Suprapubic skin (tissue), 4 donors: ENCODE results near the gene PCSK5. TPM values are rescaled to one million over a fixed set of nuclear protein-coding genes. Genes with fewer than 3 reads are reported as not detected.

ENCODE experiments used
- DNase-seq, 2 donors: peaks; one replicate each; pipeline ENCODE4 v3.0.0-alpha.2; 2019; ENCODE audit warnings: low spot score in 2 of 2
- H3K27ac ChIP-seq: fragments of 200-600 bp; sonication (generic); one replicate; pipeline ENCODE4 v1.5.1; 2019
- H3K27me3 ChIP-seq: fragments of 200-600 bp; sonication (generic); one replicate; pipeline ENCODE4 v1.5.1; 2019
- H3K36me3 ChIP-seq: fragments of 200-600 bp; sonication (generic); one replicate; pipeline ENCODE4 v1.5.1; 2019
- H3K4me1 ChIP-seq: fragments of 200-600 bp; sonication (generic); one replicate; pipeline ENCODE4 v1.5.1; 2019
- H3K4me3 ChIP-seq: fragments of 200-600 bp; sonication (generic); one replicate; pipeline ENCODE4 v1.5.1; 2019; ENCODE audit warnings: mild to moderate bottlenecking
- H3K9me3 ChIP-seq: fragments of 200-600 bp; sonication (generic); one replicate; pipeline ENCODE4 v1.5.1; 2019
- EP300 ChIP-seq: sonication (generic); formaldehyde crosslinking; IDR thresholded peaks from one replicate; pipeline ENCODE4 v1.6.1; 2017; ENCODE audit warnings: antibody characterized with exemption
- POLR2A ChIP-seq, 2 donors: fragments of 450-650 bp; IDR thresholded peaks; one replicate each; pipeline ENCODE4 v1.6.1; 2017; ENCODE audit warnings: antibody characterized with exemption in 2 of 2, mild to moderate bottlenecking in 2 of 2, moderate library complexity in 2 of 2
- POLR2AphosphoS5 ChIP-seq, 3 donors: sonication (generic); formaldehyde crosslinking; IDR thresholded peaks; one replicate each; pipeline ENCODE4 v1.6.1; 2017; ENCODE audit warnings: antibody characterized with exemption in 3 of 3
- WGBS: methylation state at CpG from one replicate; pipeline ENCODE4 v1.1.5; 2018; 5-methylcytosine and 5-hydroxymethylcytosine counted together
- total RNA-seq, 4 donors: library from RNA; depleted of rRNA; stranded (reverse); fragments of >200 nt; gene quantifications; one replicate each; pipeline ENCODE4 v1.1.0, GENCODE V29; 2016
- TF ChIP-seq, protein P1 (sequence below), 2 donors: fragments of 200-600 bp in 1 of 2; fragments of 450-650 bp in 1 of 2; sonication (generic) in 1 of 2; IDR thresholded peaks; one replicate each; pipeline ENCODE4 v1.5.1; 2016 to 2019; ENCODE audit warnings: antibody characterized with exemption in 2 of 2, mild to moderate bottlenecking in 1 of 2, moderate library complexity in 1 of 2

The PCSK5 gene
- total RNA-seq, 4 donors from 2014 or later = 5.2 to 10.8 (median 7.3) TPM

DNA sequence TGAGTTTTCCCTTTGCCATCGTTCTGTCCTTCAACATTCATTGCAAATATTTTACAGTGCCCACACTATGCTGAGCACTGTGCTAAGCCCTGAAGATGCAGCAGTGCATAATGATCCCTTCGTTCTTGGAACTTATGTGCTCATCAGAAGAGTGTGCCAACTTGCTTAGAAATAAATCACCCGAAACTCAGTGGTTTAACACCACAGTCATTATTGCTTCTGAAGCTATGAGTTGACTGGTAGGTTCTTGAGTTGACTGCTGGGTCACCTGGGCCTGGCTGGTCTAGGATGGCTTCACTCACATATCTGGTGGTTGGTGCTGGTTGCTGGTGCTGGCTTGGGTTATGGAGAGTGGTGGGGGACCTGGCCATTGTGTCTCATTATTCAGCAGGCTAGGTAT lies 20.9 kb downstream of the PCSK5 start:
- H3K27me3 ChIP-seq = no peaks in the 10 kb centered on the region
- H3K4me1 ChIP-seq = no peaks in the 10 kb centered on the region
- no peak for DNase-seq
- H3K9me3 ChIP-seq = no peaks in the 10 kb centered on the region
- H3K36me3 ChIP-seq = no peaks in the 10 kb centered on the region
- no peak for TF ChIP-seq POLR2A (IDR thresholded peaks at IDR 0.05)
- TF ChIP-seq, protein P1, sequence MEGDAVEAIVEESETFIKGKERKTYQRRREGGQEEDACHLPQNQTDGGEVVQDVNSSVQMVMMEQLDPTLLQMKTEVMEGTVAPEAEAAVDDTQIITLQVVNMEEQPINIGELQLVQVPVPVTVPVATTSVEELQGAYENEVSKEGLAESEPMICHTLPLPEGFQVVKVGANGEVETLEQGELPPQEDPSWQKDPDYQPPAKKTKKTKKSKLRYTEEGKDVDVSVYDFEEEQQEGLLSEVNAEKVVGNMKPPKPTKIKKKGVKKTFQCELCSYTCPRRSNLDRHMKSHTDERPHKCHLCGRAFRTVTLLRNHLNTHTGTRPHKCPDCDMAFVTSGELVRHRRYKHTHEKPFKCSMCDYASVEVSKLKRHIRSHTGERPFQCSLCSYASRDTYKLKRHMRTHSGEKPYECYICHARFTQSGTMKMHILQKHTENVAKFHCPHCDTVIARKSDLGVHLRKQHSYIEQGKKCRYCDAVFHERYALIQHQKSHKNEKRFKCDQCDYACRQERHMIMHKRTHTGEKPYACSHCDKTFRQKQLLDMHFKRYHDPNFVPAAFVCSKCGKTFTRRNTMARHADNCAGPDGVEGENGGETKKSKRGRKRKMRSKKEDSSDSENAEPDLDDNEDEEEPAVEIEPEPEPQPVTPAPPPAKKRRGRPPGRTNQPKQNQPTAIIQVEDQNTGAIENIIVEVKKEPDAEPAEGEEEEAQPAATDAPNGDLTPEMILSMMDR (IDR thresholded peaks at IDR 0.05) = no peak
- no peak overlapping the region for H3K27ac ChIP-seq
- no peak overlapping the region for H3K4me3 ChIP-seq
- 83% methylated on average over 3 of the region's 3 CpGs for WGBS

DNA sequence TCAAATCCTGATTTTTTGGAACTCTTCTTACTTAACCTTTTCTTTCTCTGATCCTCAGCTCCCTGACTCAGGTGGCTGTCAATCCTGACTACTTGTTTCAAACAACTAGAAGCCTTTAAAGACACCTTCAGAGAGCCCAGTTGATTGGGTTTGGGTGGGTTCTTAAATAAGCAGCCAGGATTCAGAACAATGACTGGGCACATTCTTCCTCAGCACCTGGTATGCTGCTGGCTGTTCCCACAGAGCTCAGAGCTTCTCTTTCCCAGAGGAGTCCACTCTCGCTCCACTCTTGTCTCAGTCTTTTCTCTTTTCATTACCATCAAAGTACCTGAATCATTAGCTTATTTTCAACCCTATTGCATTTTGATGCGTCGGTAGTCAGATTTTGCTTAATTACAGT lies 22.5 kb downstream of the PCSK5 start:
- TF ChIP-seq POLR2AphosphoS5 (IDR thresholded peaks at IDR 0.05) (no peak), EP300 (no peak), POLR2A (IDR thresholded peaks at IDR 0.05) (no peak)
- TF ChIP-seq, protein P1 (IDR thresholded peaks at IDR 0.05) = no peak
- H3K27ac ChIP-seq = no peak overlapping the region

DNA sequence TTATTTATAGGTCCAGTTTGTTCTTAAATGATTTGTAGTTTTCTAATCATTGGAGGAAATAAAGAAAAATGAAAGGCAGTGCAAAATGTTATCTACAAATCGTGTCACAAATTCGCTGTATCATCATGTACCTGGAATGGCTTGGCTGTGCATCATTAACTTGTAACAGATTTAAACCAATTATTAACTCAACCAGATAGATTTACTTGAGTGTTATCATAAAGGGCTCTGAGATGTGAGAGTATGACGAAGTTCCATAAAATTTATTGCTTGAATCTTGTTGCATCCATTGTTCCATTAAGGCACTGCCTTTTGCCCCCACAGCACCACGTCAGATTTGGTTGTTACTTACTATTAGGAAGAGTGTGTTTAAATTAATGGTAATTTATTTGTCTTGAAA lies 23.5 kb downstream of the PCSK5 start:
- Histone ChIP-seq H3K27me3 (no peaks in the 10 kb centered on the region), H3K36me3 (no peaks in the 10 kb centered on the region), H3K4me3 (no peak overlapping the region), H3K27ac (no peak overlapping the region), H3K9me3 (no peaks in the 10 kb centered on the region), H3K4me1 (no peaks in the 10 kb centered on the region)
- TF ChIP-seq, protein P1 (IDR thresholded peaks at IDR 0.05) = no peak
- no peak for TF ChIP-seq POLR2AphosphoS5 (IDR thresholded peaks at IDR 0.05)
- TF ChIP-seq POLR2A (IDR thresholded peaks at IDR 0.05) = no peak
- no peak for TF ChIP-seq EP300
- WGBS = 94% methylated on average over 4 of the region's 4 CpGs
- DNase-seq = no peak

More for the DNA sequence above, 22.5 kb downstream of the PCSK5 start:
- H3K36me3 ChIP-seq = no peaks in the 10 kb centered on the region
- 98% methylated on average over 3 of the region's 3 CpGs for WGBS
- no peaks in the 10 kb centered on the region for H3K27me3 ChIP-seq
- DNase-seq = no peak
- no peaks in the 10 kb centered on the region for H3K9me3 ChIP-seq
- no peaks in the 10 kb centered on the region for H3K4me1 ChIP-seq
- H3K4me3 ChIP-seq = no peak overlapping the region

DNA sequence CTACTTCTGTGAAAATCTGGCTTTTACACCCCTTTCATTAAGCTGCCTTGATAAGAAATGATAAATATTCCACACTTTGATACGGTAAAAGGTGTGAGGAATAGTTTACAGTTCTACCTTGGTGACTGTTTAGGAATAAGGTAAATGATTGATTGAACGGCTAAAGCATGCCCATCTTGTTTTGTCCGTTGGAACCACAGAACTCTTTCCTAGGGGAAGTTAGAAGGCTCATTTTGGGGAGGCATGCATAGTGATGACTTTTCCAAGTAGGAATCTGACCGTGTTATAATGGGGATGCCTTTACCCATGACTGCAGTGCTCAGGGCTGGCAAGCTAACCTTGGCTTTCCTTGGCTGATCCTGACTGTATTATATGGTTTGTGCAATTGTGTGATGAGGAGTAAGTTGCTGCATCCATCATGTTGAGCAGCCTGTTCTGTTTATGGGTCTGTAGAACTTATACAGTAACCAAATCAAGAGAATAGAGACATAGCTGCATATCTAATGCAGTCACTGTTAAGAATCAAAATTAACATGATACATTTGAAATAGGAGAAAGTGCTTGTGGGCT lies 24.5 kb downstream of the PCSK5 start:
- H3K27ac ChIP-seq = no peak overlapping the region
- no peak overlapping the region for H3K4me3 ChIP-seq
- TF ChIP-seq, protein P1 (IDR thresholded peaks at IDR 0.05) = no peak
- TF ChIP-seq EP300 = no peak
- TF ChIP-seq POLR2AphosphoS5 (IDR thresholded peaks at IDR 0.05) = no peak
- TF ChIP-seq POLR2A (IDR thresholded peaks at IDR 0.05) = no peak
- no peak for DNase-seq
- WGBS = 87% methylated on average over 4 of the region's 4 CpGs
- no peaks in the 10 kb centered on the region for H3K4me1 ChIP-seq
- H3K9me3 ChIP-seq = no peaks in the 10 kb centered on the region
- no peaks in the 10 kb centered on the region for H3K36me3 ChIP-seq
- H3K27me3 ChIP-seq = no peaks in the 10 kb centered on the region

DNA sequence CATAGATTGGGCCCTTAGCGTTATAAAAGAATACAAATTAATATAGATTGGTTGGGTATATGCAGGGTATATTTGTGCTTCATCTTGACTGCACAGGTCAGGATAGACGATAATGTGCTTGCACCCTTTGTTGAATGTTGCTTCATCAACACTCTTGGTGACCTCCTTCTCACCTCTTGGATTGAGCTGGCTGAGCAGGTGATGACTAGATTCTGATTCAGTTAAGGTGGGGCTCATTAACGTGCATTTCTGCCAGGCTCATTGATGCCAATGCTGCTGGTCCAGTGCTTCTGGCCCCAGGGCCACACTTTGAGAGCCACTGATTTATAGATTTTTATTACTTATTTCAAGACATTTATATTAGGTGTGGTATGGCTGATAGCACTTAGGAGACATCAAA lies 27.7 kb downstream of the PCSK5 start:
- TF ChIP-seq, protein P1 (IDR thresholded peaks at IDR 0.05) = no peak
- TF ChIP-seq POLR2AphosphoS5 (IDR thresholded peaks at IDR 0.05) (no peak), EP300 (no peak), POLR2A (IDR thresholded peaks at IDR 0.05) (no peak)

More for the DNA sequence above, 27.7 kb downstream of the PCSK5 start:
- H3K36me3 ChIP-seq = no peaks in the 10 kb centered on the region
- H3K27me3 ChIP-seq = no peaks in the 10 kb centered on the region
- 68% methylated on average over 3 of the region's 3 CpGs for WGBS
- no peak for DNase-seq
- H3K4me3 ChIP-seq = no peak overlapping the region
- H3K9me3 ChIP-seq = no peaks in the 10 kb centered on the region
- no peaks in the 10 kb centered on the region for H3K4me1 ChIP-seq
- H3K27ac ChIP-seq = no peak overlapping the region
